Omental fat pad (tissue), 4 donors: ENCODE data around the gene MAB21L2. TPM values are rescaled to one million over a fixed set of nuclear protein-coding genes. Genes with fewer than 3 reads are reported as not detected.

Experiments
- ATAC-seq: fragments of 150-250 bp; one replicate; pipeline ENCODE4 v1.9.1; 2016; ENCODE audit warnings: mild to moderate bottlenecking, moderate library complexity; ENCODE audit not compliant: low FRiP score
- DNase-seq: peaks from one replicate; pipeline ENCODE4 v3.0.0-alpha.2; 2019; ENCODE audit warnings: low spot score
- total RNA-seq, 4 donors: library from RNA; depleted of rRNA; stranded (reverse); fragments of >200 nt; gene quantifications; one replicate each; pipeline ENCODE4 v1.1.0, GENCODE V29; 2016
- TF ChIP-seq, protein P1 (sequence below), 3 donors: fragments of 450-650 bp; IDR thresholded peaks; one replicate each; pipeline ENCODE4 v1.5.1; 2016 to 2017; ENCODE audit warnings: antibody characterized with exemption in 3 of 3, mild to moderate bottlenecking in 3 of 3, moderate library complexity in 2 of 3

Gene MAB21L2
- total RNA-seq, 4 donors from 2014 or later = 3.4 to 25.1 TPM; not detected in 2

- no peak for DNase-seq
Measured at GRCh38 chr4:150581641-150582051, 305 bp upstream of the MAB21L2 start.

DNA sequence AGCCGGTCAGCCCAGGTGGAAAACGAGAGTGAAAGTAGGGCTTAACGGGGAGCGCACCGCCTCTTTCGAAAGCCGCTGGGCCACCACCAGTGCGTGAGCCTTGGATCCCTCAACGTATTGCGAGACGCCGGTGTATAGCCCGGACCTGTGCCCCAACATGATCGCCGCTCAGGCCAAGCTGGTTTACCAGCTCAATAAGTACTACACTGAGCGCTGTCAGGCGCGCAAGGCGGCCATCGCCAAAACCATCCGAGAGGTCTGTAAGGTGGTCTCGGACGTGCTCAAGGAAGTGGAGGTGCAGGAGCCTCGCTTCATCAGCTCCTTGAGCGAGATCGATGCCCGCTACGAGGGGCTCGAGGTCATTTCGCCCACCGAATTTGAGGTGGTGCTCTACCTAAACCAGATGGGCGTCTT, 929 bp downstream of the MAB21L2 start:
- no peak for DNase-seq
- ATAC-seq = peak; percentile 55
- TF ChIP-seq, protein P1, sequence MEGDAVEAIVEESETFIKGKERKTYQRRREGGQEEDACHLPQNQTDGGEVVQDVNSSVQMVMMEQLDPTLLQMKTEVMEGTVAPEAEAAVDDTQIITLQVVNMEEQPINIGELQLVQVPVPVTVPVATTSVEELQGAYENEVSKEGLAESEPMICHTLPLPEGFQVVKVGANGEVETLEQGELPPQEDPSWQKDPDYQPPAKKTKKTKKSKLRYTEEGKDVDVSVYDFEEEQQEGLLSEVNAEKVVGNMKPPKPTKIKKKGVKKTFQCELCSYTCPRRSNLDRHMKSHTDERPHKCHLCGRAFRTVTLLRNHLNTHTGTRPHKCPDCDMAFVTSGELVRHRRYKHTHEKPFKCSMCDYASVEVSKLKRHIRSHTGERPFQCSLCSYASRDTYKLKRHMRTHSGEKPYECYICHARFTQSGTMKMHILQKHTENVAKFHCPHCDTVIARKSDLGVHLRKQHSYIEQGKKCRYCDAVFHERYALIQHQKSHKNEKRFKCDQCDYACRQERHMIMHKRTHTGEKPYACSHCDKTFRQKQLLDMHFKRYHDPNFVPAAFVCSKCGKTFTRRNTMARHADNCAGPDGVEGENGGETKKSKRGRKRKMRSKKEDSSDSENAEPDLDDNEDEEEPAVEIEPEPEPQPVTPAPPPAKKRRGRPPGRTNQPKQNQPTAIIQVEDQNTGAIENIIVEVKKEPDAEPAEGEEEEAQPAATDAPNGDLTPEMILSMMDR (IDR thresholded peaks at IDR 0.05) = no peak

More at GRCh38 chr4:150581641-150582051, 305 bp upstream of the MAB21L2 start:
- peak; percentile 69 for ATAC-seq
- TF ChIP-seq, protein P1 (IDR thresholded peaks at IDR 0.05) = no peak

- ATAC-seq (peak; percentile 49), DNase-seq (no peak)
- TF ChIP-seq, protein P1 (IDR thresholded peaks at IDR 0.05) = no peak
Measured at GRCh38 chr4:150583287-150584110, 1.5 kb downstream of the MAB21L2 start.

DNA sequence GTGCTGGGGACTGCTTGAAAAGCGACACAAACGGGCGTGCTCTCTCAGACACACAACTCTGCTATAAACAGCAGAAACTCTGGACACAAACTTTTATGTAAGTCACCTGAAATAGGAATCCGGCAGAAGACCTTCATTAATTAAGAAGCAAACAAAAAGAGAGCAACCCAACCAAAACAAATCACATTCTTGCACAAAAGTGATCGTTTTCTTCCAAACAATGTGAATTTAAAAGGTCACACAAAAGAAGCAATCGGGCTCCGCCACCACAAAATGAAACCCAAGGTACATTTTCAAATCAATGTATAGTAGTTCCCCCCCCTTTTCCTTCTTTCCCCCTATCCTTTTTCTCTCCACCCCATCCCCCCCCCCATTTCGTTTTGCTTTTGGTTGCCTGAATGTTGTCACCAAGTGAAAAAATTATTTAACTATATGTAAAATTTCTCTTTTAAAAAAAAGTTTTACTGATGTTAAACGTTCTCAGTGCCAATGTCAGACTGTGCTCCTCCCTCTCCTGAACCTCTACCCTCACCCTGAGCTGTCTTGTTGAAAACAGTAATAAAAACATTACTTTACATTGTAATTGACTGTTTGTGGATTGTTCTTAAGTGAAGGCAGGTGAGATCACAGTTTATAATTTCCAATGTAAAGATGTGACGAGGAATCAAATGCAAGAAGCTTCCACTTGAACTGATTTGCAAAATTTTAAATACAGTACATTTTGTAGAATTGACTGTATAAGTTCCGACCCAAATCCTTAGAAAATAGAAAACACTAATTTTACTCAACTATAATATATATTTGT, 2.4 kb downstream of the MAB21L2 start:
- DNase-seq = no peak
- ATAC-seq = no peak
- TF ChIP-seq, protein P1 (IDR thresholded peaks at IDR 0.05) = no peak

- DNase-seq = no peak
- no peak for ATAC-seq
- TF ChIP-seq, protein P1 (IDR thresholded peaks at IDR 0.05) = no peak
Measured at GRCh38 chr4:150585611-150586010, 3.7 kb downstream of the MAB21L2 start.

GRCh38 chr4:150586162-150586810, 4.3 kb downstream of the MAB21L2 start:
- TF ChIP-seq, protein P1 (IDR thresholded peaks at IDR 0.05) = no peak

More at GRCh38 chr4:150586162-150586810, 4.3 kb downstream of the MAB21L2 start:
- DNase-seq (no peak), ATAC-seq (no peak)
